ENCODE measurements around the gene CAMTA1. TPM values are rescaled to one million over a fixed set of nuclear protein-coding genes. Genes with fewer than 3 reads are reported as not detected.

CAMTA1 gene
- total RNA-seq, 5 donors from 2014 or later (not counting 1 experiment from before 2014, with no cell fraction given) = 29.7 to 37.4 (median 34.6) TPM

DNA sequence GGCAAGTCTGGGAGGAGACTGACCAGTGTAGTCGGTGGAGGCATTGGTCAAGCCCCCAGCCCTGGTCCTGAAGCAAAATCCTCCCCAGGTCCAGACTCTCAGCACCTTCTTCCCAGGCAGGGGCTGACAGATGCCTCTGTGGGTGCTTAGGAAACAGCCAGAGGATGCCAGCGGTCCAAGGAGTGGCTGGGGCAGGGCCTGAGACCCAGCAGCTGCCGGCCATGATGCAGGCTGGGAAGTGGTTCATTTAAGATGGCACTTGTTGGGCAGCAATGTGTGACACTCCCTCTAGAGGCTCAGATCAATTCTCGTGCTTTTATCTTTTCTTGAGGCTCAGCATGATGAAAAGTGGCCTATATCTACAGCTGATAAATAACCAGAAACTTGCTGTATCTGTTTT, 820.8 kb downstream of the CAMTA1 start:
- peaks cover 22 to 37% of the 10 kb centered on the region in 2 donors for H3K27me3 Mint-ChIP-seq
- Histone ChIP-seq H3K36me3 (ENCODE audit: control insufficient read depth in 2 of 2, extremely low read depth in 1 of 2, insufficient read depth in 1 of 2, low read length in 1 of 2) (no peaks in the 10 kb centered on the region), H3K9me3 (no peaks in the 10 kb centered on the region), H3K27ac (ENCODE audit: low read length) (no peak overlapping the region), H3K27me3 (replicated peaks in 1 of 2; ENCODE audit: control insufficient read depth in 2 of 2, extremely low read depth in 1 of 2, insufficient read depth in 2 of 2, low read length in 1 of 2) (peaks cover 0 to 34% of the 10 kb centered on the region in 2 experiments), H3K4me1 (ENCODE audit: control insufficient read depth in 1 of 2, extremely low read depth in 1 of 2, insufficient read depth in 2 of 2, low read length in 2 of 2) (no peaks in the 10 kb centered on the region), H3K4me3 (ENCODE audit: control insufficient read depth in 1 of 2, extremely low read depth in 1 of 2, low read length in 1 of 2) (no peak overlapping the region)
- H3K9me3 Mint-ChIP-seq = no peaks in the 10 kb centered on the region
- no peak overlapping the region for H3K4me3 Mint-ChIP-seq
- no peaks in the 10 kb centered on the region for H3K36me3 Mint-ChIP-seq
- DNase-seq (no peak), ATAC-seq (replicated peaks in 1 of 4) (no peak)
- CTCF ChIA-PET = no interaction called here
- 65% methylated on average over 4 of the region's 4 CpGs for WGBS (ENCODE audit: insufficient coverage)
- no peak overlapping the region for H3K27ac Mint-ChIP-seq
- POLR2A ChIA-PET = no interaction called here
- no peaks in the 10 kb centered on the region for H3K4me1 Mint-ChIP-seq

- Histone ChIP-seq H3K27ac (ENCODE audit: low read length) (no peak overlapping the region), H3K36me3 (ENCODE audit: control insufficient read depth in 2 of 2, extremely low read depth in 1 of 2, insufficient read depth in 1 of 2, low read length in 1 of 2) (no peaks in the 10 kb centered on the region), H3K9me3 (no peaks in the 10 kb centered on the region), H3K4me1 (ENCODE audit: control insufficient read depth in 1 of 2, extremely low read depth in 1 of 2, insufficient read depth in 2 of 2, low read length in 2 of 2) (no peaks in the 10 kb centered on the region), H3K27me3 (replicated peaks in 1 of 2; ENCODE audit: control insufficient read depth in 2 of 2, extremely low read depth in 1 of 2, insufficient read depth in 2 of 2, low read length in 1 of 2) (peaks cover 0 to 41% of the 10 kb centered on the region in 2 experiments), H3K4me3 (ENCODE audit: control insufficient read depth in 1 of 2, extremely low read depth in 1 of 2, low read length in 1 of 2) (no peak overlapping the region)
- H3K36me3 Mint-ChIP-seq = no peaks in the 10 kb centered on the region
- ChIA-PET POLR2A (no interaction called here), CTCF (no interaction called here)
- ATAC-seq (replicated peaks in 1 of 4) = no peak
- peaks cover 22 to 37% of the 10 kb centered on the region in 2 donors for H3K27me3 Mint-ChIP-seq
- no peak overlapping the region for H3K27ac Mint-ChIP-seq
- no peak overlapping the region for H3K4me3 Mint-ChIP-seq
- H3K4me1 Mint-ChIP-seq = no peaks in the 10 kb centered on the region
- no peaks in the 10 kb centered on the region for H3K9me3 Mint-ChIP-seq
- DNase-seq = no peak
Measured at GRCh38 chr1:7607097-7607496, 821.8 kb downstream of the CAMTA1 start.

GRCh38 chr1:7608628-7609305, 823.5 kb downstream of the CAMTA1 start:
- no peak for ATAC-seq (replicated peaks in 1 of 4)
- ChIA-PET CTCF (no interaction called here), POLR2A (no interaction called here)
- Mint-ChIP-seq H3K4me1 (no peaks in the 10 kb centered on the region), H3K36me3 (no peaks in the 10 kb centered on the region), H3K4me3 (no peak overlapping the region), H3K27ac (no peak overlapping the region), H3K9me3 (no peaks in the 10 kb centered on the region), H3K27me3 (peaks cover 31 to 39% of the 10 kb centered on the region in 2 donors)
- Histone ChIP-seq H3K9me3 (no peaks in the 10 kb centered on the region), H3K27me3 (replicated peaks in 1 of 2; ENCODE audit: control insufficient read depth in 2 of 2, extremely low read depth in 1 of 2, insufficient read depth in 2 of 2, low read length in 1 of 2) (peaks cover 0 to 49% of the 10 kb centered on the region in 2 experiments), H3K4me1 (ENCODE audit: control insufficient read depth in 1 of 2, extremely low read depth in 1 of 2, insufficient read depth in 2 of 2, low read length in 2 of 2) (no peaks in the 10 kb centered on the region), H3K27ac (ENCODE audit: low read length) (no peak overlapping the region), H3K4me3 (ENCODE audit: control insufficient read depth in 1 of 2, extremely low read depth in 1 of 2, low read length in 1 of 2) (no peak overlapping the region), H3K36me3 (ENCODE audit: control insufficient read depth in 2 of 2, extremely low read depth in 1 of 2, insufficient read depth in 1 of 2, low read length in 1 of 2) (no peaks in the 10 kb centered on the region)
- 36% methylated on average over 8 of the region's 10 CpGs for WGBS (ENCODE audit: insufficient coverage)
- DNase-seq = no peak

GRCh38 chr1:7609311-7609994, 824.2 kb downstream of the CAMTA1 start:
- DNase-seq (no peak), ATAC-seq (replicated peaks in 1 of 4) (no peak)
- WGBS (ENCODE audit: insufficient coverage) = 86% methylated on average over 3 of the region's 7 CpGs
- no peaks in the 10 kb centered on the region for H3K4me1 ChIP-seq (ENCODE audit: control insufficient read depth in 1 of 2, extremely low read depth in 1 of 2, insufficient read depth in 2 of 2, low read length in 2 of 2)
- Mint-ChIP-seq H3K27ac (no peak overlapping the region), H3K4me3 (no peak overlapping the region), H3K9me3 (no peaks in the 10 kb centered on the region), H3K4me1 (no peaks in the 10 kb centered on the region), H3K36me3 (no peaks in the 10 kb centered on the region), H3K27me3 (peaks cover 31 to 35% of the 10 kb centered on the region in 2 donors)
- peaks cover 0 to 49% of the 10 kb centered on the region in 2 experiments for H3K27me3 ChIP-seq (replicated peaks in 1 of 2; ENCODE audit: control insufficient read depth in 2 of 2, extremely low read depth in 1 of 2, insufficient read depth in 2 of 2, low read length in 1 of 2)
- no peak overlapping the region for H3K27ac ChIP-seq (ENCODE audit: low read length)
- H3K36me3 ChIP-seq (ENCODE audit: control insufficient read depth in 2 of 2, extremely low read depth in 1 of 2, insufficient read depth in 1 of 2, low read length in 1 of 2) = no peaks in the 10 kb centered on the region
- H3K9me3 ChIP-seq = no peaks in the 10 kb centered on the region
- CTCF ChIA-PET = no interaction called here
- POLR2A ChIA-PET = no interaction called here
- H3K4me3 ChIP-seq (ENCODE audit: control insufficient read depth in 1 of 2, extremely low read depth in 1 of 2, low read length in 1 of 2) = no peak overlapping the region

GRCh38 chr1:7610106-7610731, 825.0 kb downstream of the CAMTA1 start:
- no peak for ATAC-seq (replicated peaks in 1 of 4)
- Histone ChIP-seq H3K27ac (ENCODE audit: low read length) (no peak overlapping the region), H3K36me3 (ENCODE audit: control insufficient read depth in 2 of 2, extremely low read depth in 1 of 2, insufficient read depth in 1 of 2, low read length in 1 of 2) (no peaks in the 10 kb centered on the region), H3K4me3 (ENCODE audit: control insufficient read depth in 1 of 2, extremely low read depth in 1 of 2, low read length in 1 of 2) (no peak overlapping the region), H3K27me3 (replicated peaks in 1 of 2; ENCODE audit: control insufficient read depth in 2 of 2, extremely low read depth in 1 of 2, insufficient read depth in 2 of 2, low read length in 1 of 2) (peaks cover 0 to 49% of the 10 kb centered on the region in 2 experiments), H3K4me1 (ENCODE audit: control insufficient read depth in 1 of 2, extremely low read depth in 1 of 2, insufficient read depth in 2 of 2, low read length in 2 of 2) (no peaks in the 10 kb centered on the region), H3K9me3 (no peaks in the 10 kb centered on the region)
- H3K4me3 Mint-ChIP-seq = no peak overlapping the region
- no peaks in the 10 kb centered on the region for H3K36me3 Mint-ChIP-seq
- WGBS (ENCODE audit: insufficient coverage) = 44% methylated on average over 3 of the region's 5 CpGs
- H3K27me3 Mint-ChIP-seq = peaks cover 35 to 41% of the 10 kb centered on the region in 2 donors
- H3K9me3 Mint-ChIP-seq = no peaks in the 10 kb centered on the region
- no peak for DNase-seq
- CTCF ChIA-PET = no interaction called here
- no peak overlapping the region for H3K27ac Mint-ChIP-seq
- POLR2A ChIA-PET = no interaction called here
- H3K4me1 Mint-ChIP-seq = no peaks in the 10 kb centered on the region

DNA sequence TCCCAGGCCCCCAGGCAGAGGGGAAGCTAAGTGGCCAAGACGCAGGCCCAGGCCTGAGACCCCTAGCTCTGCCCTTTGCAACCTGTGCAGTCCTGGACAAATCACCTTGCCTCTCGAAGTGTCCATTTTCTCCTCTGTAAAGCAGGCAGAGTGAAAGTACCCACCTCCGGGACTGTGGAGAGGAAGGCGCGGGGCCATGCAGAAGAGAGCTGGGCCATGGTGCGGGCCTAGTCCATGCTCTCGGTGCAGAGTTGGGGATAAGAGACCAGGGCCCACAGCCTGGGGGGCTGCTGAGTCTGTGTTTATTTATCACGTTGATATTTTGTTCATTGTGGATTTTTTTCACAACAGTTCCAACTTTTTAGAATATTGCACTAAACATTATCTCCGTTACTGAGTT, 825.7 kb downstream of the CAMTA1 start:
- Histone ChIP-seq H3K4me1 (ENCODE audit: control insufficient read depth in 1 of 2, extremely low read depth in 1 of 2, insufficient read depth in 2 of 2, low read length in 2 of 2) (no peaks in the 10 kb centered on the region), H3K27me3 (replicated peaks in 1 of 2; ENCODE audit: control insufficient read depth in 2 of 2, extremely low read depth in 1 of 2, insufficient read depth in 2 of 2, low read length in 1 of 2) (peaks cover 0 to 47% of the 10 kb centered on the region in 2 experiments), H3K9me3 (no peaks in the 10 kb centered on the region), H3K4me3 (ENCODE audit: control insufficient read depth in 1 of 2, extremely low read depth in 1 of 2, low read length in 1 of 2) (no peak overlapping the region), H3K36me3 (ENCODE audit: control insufficient read depth in 2 of 2, extremely low read depth in 1 of 2, insufficient read depth in 1 of 2, low read length in 1 of 2) (no peaks in the 10 kb centered on the region), H3K27ac (ENCODE audit: low read length) (no peak overlapping the region)
- peaks cover 32 to 34% of the 10 kb centered on the region in 2 donors for H3K27me3 Mint-ChIP-seq
- no peak for DNase-seq
- 81% methylated on average over 4 of the region's 9 CpGs for WGBS (ENCODE audit: insufficient coverage)
- CTCF ChIA-PET = no interaction called here
- H3K4me1 Mint-ChIP-seq = no peaks in the 10 kb centered on the region
- H3K27ac Mint-ChIP-seq = no peak overlapping the region
- no peaks in the 10 kb centered on the region for H3K36me3 Mint-ChIP-seq
- POLR2A ChIA-PET = no interaction called here
- no peak overlapping the region for H3K4me3 Mint-ChIP-seq
- no peak for ATAC-seq (replicated peaks in 1 of 4)
- no peaks in the 10 kb centered on the region for H3K9me3 Mint-ChIP-seq

All from T-cell (primary cell).